Fibroblast of lung (primary cell): ENCODE data around the gene SLC16A10. TPM values are rescaled to one million over a fixed set of nuclear protein-coding genes. Genes with fewer than 3 reads are reported as not detected.

ENCODE experiments used
- DNase-seq, 2 donors: peaks; one replicate each; pipeline versions ENCODE4 v3.0.0 to v3.0.0-alpha.2; 2010; ENCODE audit warnings: low read depth in 2 of 2
- H2AFZ ChIP-seq: 2 replicates; pipeline ENCODE4 v1.5.1; 2012; ENCODE audit warnings: low read length, control low read depth, inconsistent platforms
- H3K27ac ChIP-seq: 2 replicates; pipeline ENCODE4 v1.5.1; 2011; ENCODE audit warnings: low read length, control low read depth; ENCODE audit not compliant: insufficient read depth
- H3K27me3 ChIP-seq: 2 replicates; pipeline ENCODE4 v1.5.1; 2011; ENCODE audit warnings: mild to moderate bottlenecking, low read length; ENCODE audit not compliant: control insufficient read depth, insufficient read depth
- H3K36me3 ChIP-seq: 2 replicates; pipeline ENCODE4 v1.5.1; 2011; ENCODE audit warnings: low read length; ENCODE audit not compliant: control insufficient read depth, insufficient read depth
- H3K4me1 ChIP-seq: 2 replicates; pipeline ENCODE4 v1.5.1; 2011; ENCODE audit warnings: low read length; ENCODE audit not compliant: control insufficient read depth, insufficient read depth; ENCODE audit errors: extremely low read depth
- H3K4me2 ChIP-seq: 2 replicates; pipeline ENCODE4 v1.5.1; 2011; ENCODE audit warnings: low read length, control low read depth; ENCODE audit not compliant: insufficient read depth; ENCODE audit errors: extremely low read depth
- H3K4me3 ChIP-seq, 4 experiments: fragments of 200-600 bp in 1 of 4; sonication (generic) in 1 of 4; replicated peaks in 1 of 4; 2 replicates each; pipeline ENCODE4 v1.5.1; 2011 to 2016; ENCODE audit warnings: low read length in 4 of 4, low read depth in 3 of 4, mild to moderate bottlenecking in 3 of 4, control low read depth in 2 of 4, inconsistent platforms in 1 of 4, mixed read lengths in 1 of 4; ENCODE audit not compliant: insufficient read depth in 1 of 4; ENCODE audit errors: control extremely low read depth in 1 of 4
- H3K79me2 ChIP-seq: 2 replicates; pipeline ENCODE4 v1.5.1; 2012; ENCODE audit warnings: mild to moderate bottlenecking, low read length, inconsistent platforms; ENCODE audit not compliant: control insufficient read depth, insufficient read depth
- H3K9ac ChIP-seq: 2 replicates; pipeline ENCODE4 v1.5.1; 2011; ENCODE audit warnings: mild to moderate bottlenecking, low read length, control low read depth; ENCODE audit not compliant: insufficient read depth
- H3K9me3 ChIP-seq: 2 replicates; pipeline ENCODE4 v1.5.1; 2012; ENCODE audit warnings: low read depth, low read length; ENCODE audit not compliant: control insufficient read depth, insufficient read depth
- H4K20me1 ChIP-seq: 2 replicates; pipeline ENCODE4 v1.5.1; 2011; ENCODE audit warnings: low read length; ENCODE audit not compliant: control insufficient read depth, insufficient read depth; ENCODE audit errors: extremely low read depth
- EZH2 ChIP-seq: IDR thresholded peaks from 2 replicates; pipeline ENCODE4 v1.5.1; 2012; ENCODE audit warnings: low read length, control low read depth, mild to moderate bottlenecking; ENCODE audit errors: missing control alignments
- polyA plus RNA-seq, 2 donors: library from polyadenylated mRNA; depleted of rRNA in 1 of 2; stranded (reverse) in 1 of 2; unstranded in 1 of 2; fragments of >200 nt; gene quantifications; 2 replicates each; pipeline ENCODE4 v1.2.1, GENCODE V29; 2011 to 2012; ENCODE audit warnings: missing spikeins in 1 of 2
- total RNA-seq: library from RNA; depleted of rRNA; stranded (reverse); fragments of >200 nt; gene quantifications from 2 replicates; pipeline ENCODE4 v1.2.1, GENCODE V29; 2014
- TF ChIP-seq, protein P1 (sequence below), 2 donors: IDR thresholded peaks in 1 of 2; conservative IDR thresholded peaks in 1 of 2; 1 replicate in 1 of 2; 2 replicates in 1 of 2; pipeline ENCODE4 v1.5.1; 2011 to 2012; ENCODE audit warnings: low read length in 2 of 2, control low read depth in 1 of 2, inconsistent platforms in 1 of 2, low read depth in 1 of 2, mild to moderate bottlenecking in 1 of 2

Gene SLC16A10
- total and polyA plus RNA-seq, 2 donors (not counting 1 experiment from before 2014, with no cell fraction given): not detected

DNA sequence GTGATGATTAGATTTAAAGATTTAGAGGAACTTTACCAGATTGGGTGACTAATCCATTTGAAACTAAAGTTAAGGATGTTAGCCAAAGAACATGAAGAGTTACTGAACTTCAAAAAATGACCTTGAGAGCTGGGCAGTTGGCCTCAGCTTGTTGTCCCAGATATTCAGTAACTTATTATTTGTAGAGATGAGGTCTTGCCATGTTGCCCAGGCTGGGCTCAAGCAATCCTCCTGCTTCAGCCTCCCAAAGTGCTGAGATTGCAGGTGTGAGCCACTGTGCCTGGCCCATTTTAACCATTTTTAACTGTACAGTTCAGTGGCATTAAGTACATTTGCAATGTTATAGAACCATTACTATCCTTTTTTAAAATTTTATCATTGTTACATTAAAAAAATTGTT lies 161.5 kb downstream of the SLC16A10 start:
- no peak overlapping the region for H2AFZ ChIP-seq
- H3K27ac ChIP-seq: no peak overlapping the region
- no peak overlapping the region for H3K4me2 ChIP-seq
- no peaks in the 10 kb centered on the region for H3K9me3 ChIP-seq
- H3K4me3 ChIP-seq: no peak overlapping the region
- no peaks in the 10 kb centered on the region for H3K27me3 ChIP-seq
- DNase-seq: no peak
- H3K4me1 ChIP-seq: no peaks in the 10 kb centered on the region
- H4K20me1 ChIP-seq: no peaks in the 10 kb centered on the region
- no peaks in the 10 kb centered on the region for H3K79me2 ChIP-seq
- TF ChIP-seq EZH2: no peak
- TF ChIP-seq, protein P1, sequence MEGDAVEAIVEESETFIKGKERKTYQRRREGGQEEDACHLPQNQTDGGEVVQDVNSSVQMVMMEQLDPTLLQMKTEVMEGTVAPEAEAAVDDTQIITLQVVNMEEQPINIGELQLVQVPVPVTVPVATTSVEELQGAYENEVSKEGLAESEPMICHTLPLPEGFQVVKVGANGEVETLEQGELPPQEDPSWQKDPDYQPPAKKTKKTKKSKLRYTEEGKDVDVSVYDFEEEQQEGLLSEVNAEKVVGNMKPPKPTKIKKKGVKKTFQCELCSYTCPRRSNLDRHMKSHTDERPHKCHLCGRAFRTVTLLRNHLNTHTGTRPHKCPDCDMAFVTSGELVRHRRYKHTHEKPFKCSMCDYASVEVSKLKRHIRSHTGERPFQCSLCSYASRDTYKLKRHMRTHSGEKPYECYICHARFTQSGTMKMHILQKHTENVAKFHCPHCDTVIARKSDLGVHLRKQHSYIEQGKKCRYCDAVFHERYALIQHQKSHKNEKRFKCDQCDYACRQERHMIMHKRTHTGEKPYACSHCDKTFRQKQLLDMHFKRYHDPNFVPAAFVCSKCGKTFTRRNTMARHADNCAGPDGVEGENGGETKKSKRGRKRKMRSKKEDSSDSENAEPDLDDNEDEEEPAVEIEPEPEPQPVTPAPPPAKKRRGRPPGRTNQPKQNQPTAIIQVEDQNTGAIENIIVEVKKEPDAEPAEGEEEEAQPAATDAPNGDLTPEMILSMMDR (conservative IDR thresholded peaks at IDR 0.05 in 1 of 2, IDR thresholded peaks at IDR 0.05 in 1 of 2; ENCODE audit: low read depth in 1 of 2, low read length in 2 of 2): no peak
- no peaks in the 10 kb centered on the region for H3K36me3 ChIP-seq
- no peak overlapping the region for H3K9ac ChIP-seq

DNA sequence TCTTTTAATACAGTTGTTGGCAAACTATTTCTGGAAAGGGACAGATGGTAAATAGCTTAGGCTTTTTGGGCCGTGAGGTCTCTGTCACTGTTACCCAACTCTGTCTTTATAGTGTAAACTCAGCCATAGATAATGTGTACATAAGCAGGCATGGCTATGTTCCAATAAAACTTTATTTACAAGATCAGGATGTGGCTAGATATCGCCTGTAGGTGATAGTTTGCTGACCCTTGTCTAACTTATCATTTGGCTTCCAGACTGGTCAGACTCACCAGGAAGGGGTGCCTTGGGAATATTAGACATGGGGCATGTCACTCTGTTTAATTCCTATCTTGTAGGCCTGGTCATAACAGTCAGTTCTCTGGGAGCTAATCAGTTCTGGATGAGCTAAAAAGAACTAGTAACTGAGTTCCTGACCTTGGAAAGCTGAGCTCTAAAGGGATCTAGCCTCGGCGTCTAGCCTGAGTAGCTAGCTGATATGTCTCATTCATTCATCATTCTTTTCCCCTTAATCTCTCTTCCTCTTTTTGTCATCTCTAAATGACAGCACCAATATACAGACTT lies 163.6 kb downstream of the SLC16A10 start:
- Histone ChIP-seq H3K4me3 (no peak overlapping the region), H3K4me1 (no peaks in the 10 kb centered on the region), H3K27ac (no peak overlapping the region), H3K9ac (no peak overlapping the region), H3K79me2 (no peaks in the 10 kb centered on the region), H2AFZ (peak overlapping the region; percentile 45), H4K20me1 (no peaks in the 10 kb centered on the region), H3K9me3 (no peaks in the 10 kb centered on the region), H3K4me2 (no peak overlapping the region), H3K27me3 (no peaks in the 10 kb centered on the region), H3K36me3 (no peaks in the 10 kb centered on the region)
- TF ChIP-seq, protein P1 (conservative IDR thresholded peaks at IDR 0.05 in 1 of 2, IDR thresholded peaks at IDR 0.05 in 1 of 2; ENCODE audit: low read depth in 1 of 2, low read length in 2 of 2): no peak
- no peak for TF ChIP-seq EZH2
- DNase-seq: no peak

DNA sequence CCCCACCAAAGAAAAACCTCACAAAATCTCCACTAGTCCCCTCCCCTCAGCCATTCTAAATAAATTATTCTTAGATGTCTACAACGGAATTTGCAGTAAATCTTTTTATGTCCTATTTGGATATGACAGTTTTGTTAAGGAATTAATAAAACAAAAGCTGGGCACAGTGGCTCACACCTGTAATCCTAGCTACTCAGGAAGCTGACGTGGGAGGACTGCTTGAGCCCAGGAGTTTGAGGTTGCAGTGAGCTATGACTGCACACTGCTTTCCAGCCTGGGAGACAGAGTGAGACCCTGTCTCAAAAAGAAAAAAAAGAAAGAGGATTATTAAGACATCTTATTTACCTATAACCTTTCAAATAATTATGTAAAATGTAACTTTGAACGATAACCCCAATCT lies 165.4 kb downstream of the SLC16A10 start:
- Histone ChIP-seq H2AFZ (no peak overlapping the region), H3K4me1 (no peaks in the 10 kb centered on the region), H3K4me3 (no peak overlapping the region), H3K36me3 (no peaks in the 10 kb centered on the region), H3K9ac (no peak overlapping the region), H4K20me1 (no peaks in the 10 kb centered on the region), H3K27ac (no peak overlapping the region), H3K79me2 (no peaks in the 10 kb centered on the region), H3K4me2 (no peak overlapping the region), H3K27me3 (no peaks in the 10 kb centered on the region), H3K9me3 (no peaks in the 10 kb centered on the region)
- DNase-seq: no peak
- TF ChIP-seq EZH2: no peak
- TF ChIP-seq, protein P1 (conservative IDR thresholded peaks at IDR 0.05 in 1 of 2, IDR thresholded peaks at IDR 0.05 in 1 of 2; ENCODE audit: low read depth in 1 of 2, low read length in 2 of 2): no peak
